HG03521 (cell line): ENCODE data around the gene ZNF441.
"Not testable (repeated sequence)": the region's sequence is repeated elsewhere in the genome, so short reads cannot be mapped to it uniquely, and the experiment has no call there.

ENCODE experiments used
- ATAC-seq: cut with Tn5 transposase; IDR thresholded peaks from one replicate; pipeline ENCODE4 v1.9.1; 2021; ENCODE audit warnings: mild to moderate bottlenecking, moderate library complexity; ENCODE audit not compliant: unreplicated experiment

The ZNF441 gene

GRCh38 chr19:11766597-11767591, at the start of gene ZNF441:
TSS of gene ZNF441 (plus strand) at chr19:11767000. CDS start at chr19:11767194, 194 bp downstream.
- peak; percentile 93 for ATAC-seq

DNA sequence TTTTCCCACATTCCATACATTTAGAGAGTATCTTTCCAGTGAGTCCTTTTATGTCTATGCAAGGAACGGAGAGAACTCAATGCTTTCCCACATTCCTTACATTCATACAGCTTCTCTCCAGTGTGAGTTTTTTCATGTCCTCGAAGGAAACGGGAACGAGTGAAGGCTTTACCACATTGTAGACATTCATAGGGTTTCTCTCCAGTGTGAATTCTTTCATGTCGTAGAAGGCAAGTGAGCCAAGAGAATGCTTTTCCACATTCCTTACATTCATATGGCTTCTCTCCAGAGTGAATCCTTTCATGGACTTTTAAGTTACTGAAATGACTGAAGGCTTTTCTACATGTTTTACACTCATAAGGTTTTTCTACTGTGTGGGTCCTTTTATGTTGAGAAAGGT, 45.1 kb upstream of the ZNF441 start:
- no peak for ATAC-seq

DNA sequence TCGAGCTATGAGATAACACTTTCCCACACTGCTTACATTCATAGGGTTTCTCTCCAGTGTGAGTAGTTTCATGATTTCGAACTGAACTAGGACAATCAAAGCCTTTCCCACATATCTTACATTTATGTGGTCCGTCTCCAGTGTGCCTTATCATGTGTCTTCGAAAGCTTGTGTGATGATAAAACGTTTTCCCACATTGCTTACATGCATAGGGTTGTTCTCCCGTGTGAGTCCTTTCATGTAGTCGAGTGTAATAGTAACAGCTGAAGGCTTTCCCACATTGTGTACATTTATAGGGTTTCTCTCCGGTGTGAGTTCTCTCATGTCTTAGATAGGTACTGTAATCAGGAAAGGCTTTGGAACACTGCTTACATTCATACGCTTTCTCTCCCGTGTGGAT, 44.4 kb upstream of the ZNF441 start:
- ATAC-seq: no peak

- no peak for ATAC-seq
Measured at GRCh38 chr19:11729586-11729985, 37.2 kb upstream of the ZNF441 start.

DNA sequence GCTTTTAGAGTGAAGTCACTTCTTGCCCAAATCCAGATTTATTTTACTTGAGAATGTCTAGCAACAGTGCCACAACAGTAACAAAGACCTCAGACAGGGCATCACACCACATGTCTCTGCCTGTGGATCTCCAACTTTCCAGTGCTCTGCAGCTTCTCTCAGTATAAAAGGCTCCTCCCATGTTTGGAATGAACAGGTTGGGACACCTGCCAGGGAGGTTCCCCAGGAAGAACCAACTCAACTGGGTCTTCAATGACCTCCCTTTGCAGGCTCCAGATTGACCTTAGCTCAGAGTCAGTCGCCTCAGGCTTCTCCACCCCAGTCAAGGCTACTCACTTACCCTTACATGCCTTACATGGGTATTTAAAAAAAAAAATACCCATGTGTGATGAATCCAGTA, 31.4 kb upstream of the ZNF441 start:
- no peak for ATAC-seq

DNA sequence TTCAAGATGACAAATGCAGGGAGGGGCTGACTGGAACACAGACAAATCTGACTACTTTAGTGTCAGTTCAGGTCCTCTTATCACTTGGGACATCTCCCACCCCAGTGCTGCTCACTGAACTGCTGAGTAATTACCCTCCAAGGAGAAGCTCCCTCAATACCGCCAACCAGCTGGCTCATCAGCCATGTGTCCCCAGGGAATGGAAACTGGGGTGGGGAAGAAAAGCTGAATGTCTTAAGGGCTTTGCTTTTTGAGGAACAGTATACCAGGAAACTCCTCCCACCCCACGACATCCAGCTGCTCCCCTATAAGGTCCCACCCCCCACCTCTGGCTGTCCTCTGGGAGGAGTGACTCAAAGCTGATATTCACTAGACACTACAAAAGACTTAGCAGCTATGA, 30.1 kb upstream of the ZNF441 start:
- no peak for ATAC-seq

GRCh38 chr19:11737964-11738745, 28.6 kb upstream of the ZNF441 start:
- ATAC-seq: peak; percentile 27

DNA sequence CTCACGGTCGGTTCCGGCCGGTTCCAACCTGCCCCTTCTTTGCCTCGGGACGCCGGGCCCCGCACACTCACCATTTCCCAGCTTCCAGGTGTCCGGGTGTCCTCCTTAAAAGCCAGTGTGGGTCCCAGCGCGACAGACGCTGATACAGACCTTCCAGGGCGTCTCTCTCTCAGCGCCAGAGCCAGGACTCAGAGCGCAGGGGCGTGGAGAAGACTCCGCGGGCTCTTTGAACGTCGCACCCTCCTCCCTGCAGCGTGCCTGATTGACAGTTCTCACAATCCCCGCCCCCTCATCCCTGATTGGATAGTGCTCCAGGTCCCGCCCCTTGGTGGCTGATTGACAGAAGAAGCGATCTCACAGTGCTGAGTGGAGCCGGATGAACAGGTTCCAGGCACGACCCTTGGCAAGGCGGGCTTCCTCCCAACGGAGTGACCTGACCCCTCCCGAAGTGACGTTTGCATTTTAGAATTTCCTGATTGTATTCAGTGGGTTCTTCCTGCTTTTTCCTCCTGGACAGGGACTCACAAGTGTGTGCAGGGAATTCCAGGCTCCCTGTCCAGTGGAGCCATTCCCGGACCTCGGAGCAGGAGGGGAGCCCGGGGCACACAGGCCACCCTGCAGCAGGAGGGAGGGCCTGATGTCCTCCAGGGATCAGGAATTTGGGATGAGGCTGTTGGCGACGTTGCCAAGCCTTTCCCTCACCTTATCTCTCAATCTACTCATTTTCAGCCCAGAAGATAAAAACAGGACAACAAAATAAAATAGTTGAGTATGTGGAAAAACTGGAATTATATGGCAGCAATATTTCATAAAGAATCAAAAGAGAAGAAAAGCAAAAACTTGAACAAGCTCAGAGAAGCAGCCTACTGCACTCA, 27.8 kb upstream of the ZNF441 start, which contains the start of gene ZNF823:
Gene ZNF823, minus strand, starts transcription at position 201 of the 875 bp plus-strand sequence. Its CDS starts 127 bp downstream, at position 74.
- peak; percentile 95 for ATAC-seq

DNA sequence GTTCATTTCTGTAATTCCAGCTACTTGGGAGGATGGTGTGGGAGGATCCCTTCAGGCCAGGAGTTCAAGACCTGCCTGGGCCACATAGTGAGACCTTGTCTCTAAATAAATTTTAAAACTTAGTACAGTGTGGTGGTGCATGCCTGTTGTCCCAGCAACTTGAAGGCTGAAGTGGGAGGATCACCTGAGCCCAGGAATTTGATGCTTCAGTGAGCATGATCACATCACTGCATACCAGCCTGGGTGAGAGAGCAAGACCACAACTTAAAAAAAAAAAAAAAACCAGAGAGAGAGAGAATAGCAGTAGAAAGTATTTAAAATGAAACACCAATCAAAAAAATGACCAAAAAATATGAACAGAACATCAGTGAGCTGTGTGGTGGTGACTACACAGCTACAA, 20.9 kb upstream of the ZNF441 start:
- ATAC-seq: no peak

DNA sequence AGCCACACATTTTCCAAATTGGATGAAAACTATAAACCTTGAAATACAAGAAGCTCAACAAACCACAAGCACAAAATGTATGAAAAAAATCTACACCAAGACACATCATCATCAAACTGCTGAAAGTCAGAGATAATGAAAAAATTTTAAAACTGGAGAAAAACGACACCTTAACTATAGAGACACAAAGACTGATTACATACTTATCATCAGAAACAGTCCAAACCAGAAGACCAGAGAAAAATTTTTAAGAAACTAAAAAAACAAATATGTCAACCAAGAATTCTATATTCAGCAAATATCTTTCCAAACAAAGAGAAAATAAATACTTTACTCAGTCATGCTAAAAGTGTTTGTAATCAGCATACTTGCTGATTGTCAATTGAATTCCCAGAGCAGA, 19.5 kb upstream of the ZNF441 start:
- ATAC-seq: no peak

DNA sequence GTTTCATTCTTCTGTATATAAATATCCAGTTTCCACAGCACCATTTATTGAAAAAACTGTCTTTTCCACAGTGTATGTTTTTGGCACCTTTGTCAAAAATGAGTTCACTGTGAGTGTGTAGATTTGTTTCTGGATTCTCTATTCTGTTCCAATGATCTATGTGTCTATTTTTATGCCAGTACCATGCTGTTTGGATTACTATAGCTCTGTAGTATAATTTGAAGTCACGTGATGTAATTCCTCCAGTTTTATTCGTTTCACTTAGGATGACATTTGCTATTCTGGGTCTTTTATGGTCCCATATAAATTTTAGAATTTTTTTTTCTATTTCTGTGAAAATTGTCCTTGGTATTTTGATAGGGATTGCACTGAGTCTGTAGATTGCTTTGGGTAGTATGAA, 17.0 kb upstream of the ZNF441 start:
- no peak for ATAC-seq

- ATAC-seq: no peak
Measured at GRCh38 chr19:11752244-11752736, 14.5 kb upstream of the ZNF441 start.

DNA sequence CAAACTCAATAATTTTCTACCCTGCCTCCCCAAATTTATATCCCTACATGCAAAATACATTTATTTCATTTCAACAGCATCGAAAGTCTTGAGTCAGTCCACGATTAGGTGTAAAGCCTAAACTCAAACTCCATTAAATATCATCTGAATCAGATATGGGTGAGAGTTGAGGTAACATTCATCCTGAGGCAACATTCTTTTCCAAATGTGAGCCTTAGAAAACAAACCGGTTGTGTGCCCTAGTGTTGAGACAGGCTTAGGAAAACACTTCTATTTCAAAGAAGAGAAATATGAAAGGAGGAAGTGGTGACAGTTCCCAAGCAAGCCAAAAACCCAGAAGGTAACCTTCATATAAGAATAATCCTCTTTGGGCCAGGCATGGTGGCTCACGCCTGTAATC, 12.1 kb upstream of the ZNF441 start:
- no peak for ATAC-seq

GRCh38 chr19:11756965-11757364, 9.8 kb upstream of the ZNF441 start:
- no peak for ATAC-seq

GRCh38 chr19:11759805-11760204, 7.0 kb upstream of the ZNF441 start:
- ATAC-seq: no peak

DNA sequence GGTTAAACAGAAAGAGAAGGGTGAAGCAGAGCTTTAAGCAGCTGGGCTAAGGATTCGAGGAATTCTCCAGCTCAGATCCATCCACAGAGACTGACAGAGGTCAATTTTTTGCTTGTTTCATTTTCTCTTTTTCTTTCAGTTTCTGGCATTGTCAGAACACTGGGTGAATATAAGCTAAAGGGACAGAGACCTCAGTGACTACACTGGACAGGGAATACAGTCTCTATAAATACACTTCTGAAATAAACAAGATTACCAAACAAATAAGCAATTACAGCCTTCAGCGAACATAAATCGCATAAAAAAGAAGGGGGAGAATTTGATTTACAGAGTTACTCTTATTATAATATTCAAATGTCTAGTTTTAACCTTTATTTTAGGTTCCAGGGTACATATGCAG, 3.7 kb upstream of the ZNF441 start:
- no peak for ATAC-seq

- ATAC-seq: no peak
Measured at GRCh38 chr19:11763611-11764010, 3.2 kb upstream of the ZNF441 start.

- ATAC-seq: peak; percentile 16
Measured at GRCh38 chr19:11767633-11768133, 883 bp downstream of the ZNF441 start.

DNA sequence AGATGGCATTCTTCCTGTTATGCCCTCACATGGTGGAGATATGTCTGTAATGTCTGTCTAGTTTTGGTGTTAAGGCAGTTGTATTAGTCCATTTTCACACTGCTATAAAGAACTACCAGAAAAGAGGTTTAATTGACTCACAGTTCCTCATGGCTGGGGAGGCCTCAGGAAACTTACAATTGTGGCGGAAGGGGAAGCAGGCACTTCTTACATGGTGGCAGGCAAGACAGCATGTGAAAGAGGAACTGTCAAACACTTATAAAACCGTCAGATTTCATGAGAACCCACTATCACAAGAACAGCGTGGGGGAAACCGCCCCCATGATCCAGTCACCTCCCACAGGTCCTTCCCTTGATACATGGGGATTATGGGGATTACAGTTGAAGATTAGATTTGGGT, 3.2 kb downstream of the ZNF441 start:
- ATAC-seq: no peak

DNA sequence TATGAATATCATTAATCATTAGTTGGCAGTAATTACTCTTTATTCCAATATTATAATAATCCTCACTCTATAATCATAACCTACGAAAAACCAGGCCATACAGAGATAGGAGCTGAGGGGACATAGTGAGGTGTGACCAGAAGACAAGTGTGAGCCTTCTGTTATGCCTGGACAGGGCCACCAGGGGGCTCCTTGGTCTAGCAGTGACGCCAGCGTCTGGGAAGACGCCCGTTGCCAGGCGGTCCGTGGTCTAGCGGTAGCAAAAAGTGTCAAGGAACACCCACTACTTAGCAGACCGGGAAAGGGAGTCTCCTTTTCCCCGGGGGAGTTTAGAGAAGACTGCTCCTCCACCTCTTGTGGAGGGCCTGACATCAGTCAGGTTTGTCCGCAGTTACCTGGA, 4.7 kb downstream of the ZNF441 start:
- ATAC-seq: not testable (repeated sequence)
